ENCODE measurements around the gene NOX5. TPM values are rescaled to one million over a fixed set of nuclear protein-coding genes. Genes with fewer than 3 reads are reported as not detected.

The NOX5 gene
- total RNA-seq, result under 0.01 TPM in 1 of 2 replicates, not detected in the other

GRCh38 chr15:69014454-69014853 lies at the start of gene NOX5:
Gene NOX5, plus strand, starts transcription at chr15:69014695. Its CDS starts 41 bp downstream, at chr15:69014736.

Other genes with a start within 250 kb of the NOX5 start
- gene ANP32A, start 193.8 kb upstream of the NOX5 start, total RNA-seq, result 46.6 and 74.3 TPM in 2 replicates
- gene SPESP1, start 84.2 kb upstream of the NOX5 start, total RNA-seq, result 1.1 and 2.8 TPM in 2 replicates
- gene GLCE, start 145.9 kb downstream of the NOX5 start, total RNA-seq, result 56.7 and 137 TPM in 2 replicates